GM21717 (cell line): Measurements from ENCODE around the gene KEAP1.

Experiments used
- ATAC-seq: cut with Tn5 transposase; IDR thresholded peaks from one replicate; pipeline ENCODE4 v1.9.1; 2021; ENCODE audit warnings: mild to moderate bottlenecking, moderate library complexity; ENCODE audit not compliant: unreplicated experiment

Gene KEAP1

GRCh38 chr19:10450853-10451609, 52.1 kb downstream of the KEAP1 start:
- ATAC-seq: no peak

GRCh38 chr19:10450191-10450852, 52.8 kb downstream of the KEAP1 start:
- ATAC-seq: no peak

- no peak for ATAC-seq
Observed at GRCh38 chr19:10449037-10449436, 54.1 kb downstream of the KEAP1 start.

- no peak for ATAC-seq
Observed at GRCh38 chr19:10442698-10443097, 60.5 kb downstream of the KEAP1 start.

GRCh38 chr19:10439588-10439987, 63.6 kb downstream of the KEAP1 start:
- no peak for ATAC-seq
